ENCODE measurements around the gene RBM17. TPM values are rescaled to one million over a fixed set of nuclear protein-coding genes. Genes with fewer than 3 reads are reported as not detected.
A peak's percentile ranks its signal among the peaks of the same experiment; 100 is the strongest.
"Not testable (repeated sequence)": the region's sequence is repeated elsewhere in the genome, so short reads cannot be mapped to it uniquely, and the experiment has no call there.

The RBM17 gene
- total and polyA plus RNA-seq, 9 donors: 56.2 to 94.4 (median 70.3) TPM

DNA sequence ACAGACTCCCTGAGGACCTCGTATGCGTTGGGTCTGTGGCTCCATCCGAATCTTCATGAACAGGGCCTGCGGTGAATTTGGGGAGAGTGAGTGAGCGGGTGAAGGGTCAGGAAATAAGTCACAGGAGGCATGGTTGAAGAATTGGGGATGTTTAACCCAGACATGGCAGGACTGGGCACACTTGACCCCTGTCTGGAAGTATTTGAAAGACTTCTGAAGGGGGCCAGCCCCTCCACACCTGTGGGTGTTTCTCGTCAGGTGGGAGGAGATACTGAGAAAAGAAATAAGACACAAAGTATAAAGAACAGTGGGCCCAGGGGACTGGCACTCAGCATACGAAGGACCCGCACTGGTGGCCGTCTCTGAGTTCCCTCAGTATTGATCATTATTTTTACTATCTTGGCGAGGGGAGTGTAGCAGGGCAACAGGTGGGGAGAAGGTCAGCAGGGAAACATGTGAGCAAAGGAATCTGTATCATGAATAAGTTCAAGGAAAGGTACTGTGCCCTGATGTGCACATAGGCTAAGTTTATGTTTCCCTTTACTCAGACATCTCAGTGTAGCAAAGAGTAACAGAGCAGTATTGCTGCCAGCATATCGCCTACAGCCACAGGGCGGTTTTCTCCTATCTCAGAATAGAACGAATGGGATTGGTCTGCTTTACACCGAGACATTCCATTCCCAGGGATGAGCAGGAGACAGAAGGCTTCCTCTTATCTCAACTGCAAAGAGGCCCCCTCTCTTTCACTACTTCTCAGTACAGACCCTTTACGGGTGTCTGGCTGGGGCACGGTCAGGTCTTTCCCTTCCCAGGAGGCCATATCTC is 75.6 kb downstream of the RBM17 start:
- Histone ChIP-seq H3K4me3 (peak overlapping the region; percentile 75), H3K4me1 (ENCODE audit: insufficient read depth) (peaks cover 8% of the 10 kb centered on the region), H3K27ac (peak overlapping the region; percentile 77 to 88), H3K36me3 (no peaks in the 10 kb centered on the region), H3K9me3 (no peaks in the 10 kb centered on the region), H3K27me3 (no peaks in the 10 kb centered on the region)
- no peak for TF ChIP-seq POLR2A (IDR thresholded peaks at IDR 0.05)
- TF ChIP-seq EP300 (IDR thresholded peaks at IDR 0.05): no peak
- 5 to 9% (median 5%) methylated on average over 16 of the region's 16 CpGs for WGBS, 3 donors
- intact Hi-C loops (cut with DNase I): no loop called here
- no peak for DNase-seq

DNA sequence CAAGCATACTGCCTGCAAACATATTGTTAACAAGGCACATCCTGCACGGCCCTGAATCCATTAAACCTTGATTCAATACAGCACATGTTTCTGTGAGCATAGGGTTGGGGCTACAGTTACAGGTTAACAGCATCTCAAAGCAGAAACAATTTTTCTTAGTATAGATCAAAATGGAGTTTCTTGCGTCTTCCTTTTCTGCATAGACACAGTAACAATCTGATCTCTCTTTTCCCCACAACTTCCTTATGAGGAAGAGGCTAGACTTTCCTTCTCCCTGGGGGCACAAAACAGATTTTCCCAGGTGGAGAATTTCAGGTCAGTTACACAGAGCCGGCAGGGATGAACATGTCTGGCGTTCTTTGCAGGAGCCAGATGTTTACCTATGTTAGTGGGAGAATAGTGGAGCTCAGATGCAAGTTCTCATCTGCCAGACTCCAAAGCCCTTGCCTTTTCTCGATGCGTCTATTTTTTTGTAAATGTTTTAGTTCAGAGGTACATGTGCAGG is 76.4 kb downstream of the RBM17 start:
- Histone ChIP-seq H3K9me3 (no peaks in the 10 kb centered on the region), H3K36me3 (no peaks in the 10 kb centered on the region), H3K4me1 (ENCODE audit: insufficient read depth) (peaks cover 8% of the 10 kb centered on the region), H3K4me3 (no peak overlapping the region), H3K27ac (no peak overlapping the region), H3K27me3 (no peaks in the 10 kb centered on the region)
- intact Hi-C loops (cut with DNase I): no loop called here
- WGBS, 3 donors: 14 to 25% (median 18%) methylated on average over 6 of the region's 6 CpGs
- TF ChIP-seq, protein P1, sequence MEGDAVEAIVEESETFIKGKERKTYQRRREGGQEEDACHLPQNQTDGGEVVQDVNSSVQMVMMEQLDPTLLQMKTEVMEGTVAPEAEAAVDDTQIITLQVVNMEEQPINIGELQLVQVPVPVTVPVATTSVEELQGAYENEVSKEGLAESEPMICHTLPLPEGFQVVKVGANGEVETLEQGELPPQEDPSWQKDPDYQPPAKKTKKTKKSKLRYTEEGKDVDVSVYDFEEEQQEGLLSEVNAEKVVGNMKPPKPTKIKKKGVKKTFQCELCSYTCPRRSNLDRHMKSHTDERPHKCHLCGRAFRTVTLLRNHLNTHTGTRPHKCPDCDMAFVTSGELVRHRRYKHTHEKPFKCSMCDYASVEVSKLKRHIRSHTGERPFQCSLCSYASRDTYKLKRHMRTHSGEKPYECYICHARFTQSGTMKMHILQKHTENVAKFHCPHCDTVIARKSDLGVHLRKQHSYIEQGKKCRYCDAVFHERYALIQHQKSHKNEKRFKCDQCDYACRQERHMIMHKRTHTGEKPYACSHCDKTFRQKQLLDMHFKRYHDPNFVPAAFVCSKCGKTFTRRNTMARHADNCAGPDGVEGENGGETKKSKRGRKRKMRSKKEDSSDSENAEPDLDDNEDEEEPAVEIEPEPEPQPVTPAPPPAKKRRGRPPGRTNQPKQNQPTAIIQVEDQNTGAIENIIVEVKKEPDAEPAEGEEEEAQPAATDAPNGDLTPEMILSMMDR (IDR thresholded peaks at IDR 0.05): no peak
- no peak for TF ChIP-seq POLR2A (IDR thresholded peaks at IDR 0.05)
- no peak for TF ChIP-seq EP300 (IDR thresholded peaks at IDR 0.05)
- no peak for DNase-seq

DNA sequence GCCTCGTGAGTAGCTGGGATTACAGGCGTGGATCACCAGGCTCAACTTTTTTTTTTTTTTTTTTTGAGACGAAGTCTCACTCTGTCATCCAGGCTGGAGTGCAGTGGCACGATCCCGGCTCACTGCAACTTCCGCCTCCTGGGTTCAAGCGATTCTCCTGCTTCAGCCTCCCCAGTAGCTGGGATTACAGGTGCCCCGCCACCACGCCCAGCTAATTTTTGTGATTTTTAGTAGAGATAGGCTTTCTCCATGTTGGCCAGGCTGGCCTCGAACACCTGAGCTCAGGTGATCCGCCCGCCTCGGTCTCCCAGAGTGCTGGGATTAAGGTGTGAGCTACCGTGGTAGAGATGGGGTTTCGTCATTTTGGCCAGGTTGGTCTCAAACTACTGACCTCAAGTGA is 77.1 kb downstream of the RBM17 start:
- intact Hi-C loops (cut with DNase I); H3K36me3 ChIP-seq; H3K27ac ChIP-seq; DNase-seq; H3K27me3 ChIP-seq; H3K4me3 ChIP-seq; H3K9me3 ChIP-seq: not testable (repeated sequence)
- 81 to 84% (median 81%) methylated on average over 15 of the region's 15 CpGs for WGBS, 3 donors
- peaks cover 11% of the 10 kb centered on the region for H3K4me1 ChIP-seq (ENCODE audit: insufficient read depth)

Small RNA genes lying within 50 kb of the gene (microRNA-seq; reads per million reads assigned to microRNA genes)
- gene MIR3155A (0 reads per million in 3 donors), gene MIR3155B (0 reads per million in 3 donors)

Small RNA genes lying within 50 kb of the gene (small RNA-seq; reads per million reads assigned to genes)
- not detected for gene MIR3155A

Other genes with a start within 250 kb of the RBM17 start
- gene ANKRD16, start 199.1 kb upstream of the RBM17 start, total RNA-seq: 10 to 100 TPM in 4 of 7 donors, 1 to 10 TPM in 3; 8.6 to 15.3 (median 10.0) TPM
- gene ANKRD16, start 199.1 kb upstream of the RBM17 start, polyA plus RNA-seq: 1 to 10 TPM; 6.6 to 7.8 TPM
- 10 to 100 TPM; 54.6 to 80.3 (median 78.3) TPM for gene FBH1, start 198.8 kb upstream of the RBM17 start, total RNA-seq
- 10 to 100 TPM; 46.4 to 64.1 TPM for gene FBH1, start 198.8 kb upstream of the RBM17 start, polyA plus RNA-seq
- 10 to 100 TPM in 1 of 7 donors, 1 to 10 TPM in 6; 2.7 to 15.2 (median 6.2) TPM for gene IL15RA, start 111.5 kb upstream of the RBM17 start, total RNA-seq
- gene IL15RA, start 111.5 kb upstream of the RBM17 start, polyA plus RNA-seq: 10 to 100 TPM in 1 of 2 donors, 1 to 10 TPM in 1; 6.3 to 10.0 TPM
- gene IL2RA, start 26.7 kb upstream of the RBM17 start, total RNA-seq: 1 to 10 TPM in 2 of 7 donors, under 1 TPM in 3, not detected in 2; 0.13 to 1.3 (median 0.90) TPM
- 1 to 10 TPM in 1 of 2 donors, under 1 TPM in 1; 0.07 to 5.2 TPM for gene IL2RA, start 26.7 kb upstream of the RBM17 start, polyA plus RNA-seq
- 10 to 100 TPM; 28.7 to 60.8 (median 41.6) TPM for gene PFKFB3, start 113.9 kb downstream of the RBM17 start, total RNA-seq
- gene PFKFB3, start 113.9 kb downstream of the RBM17 start, polyA plus RNA-seq: 10 to 100 TPM; 15.3 to 24.5 TPM